CD14-positive monocyte (primary cell): Measurements from ENCODE around the gene CLEC4G. TPM values are rescaled to one million over a fixed set of nuclear protein-coding genes. Genes with fewer than 3 reads are reported as not detected.

Source experiments
- DNase-seq, 3 donors: peaks; one replicate each; pipeline ENCODE4 v3.0.0-alpha.2; 2011 to 2022
- H2AFZ ChIP-seq: 2 replicates; pipeline ENCODE4 v1.6.0; 2012; ENCODE audit warnings: mild to moderate bottlenecking, low read depth, low read length, inconsistent platforms; ENCODE audit not compliant: insufficient read depth, poor library complexity, severe bottlenecking
- H3K27ac ChIP-seq, 2 donors: 1 replicate in 1 of 2; 2 replicates in 1 of 2; pipeline ENCODE4 v1.5.1; 2012 to 2013; ENCODE audit warnings: low read length in 2 of 2, control low read depth in 1 of 2, inconsistent platforms in 1 of 2, low read depth in 1 of 2, mild to moderate bottlenecking in 1 of 2
- H3K27me3 ChIP-seq, 2 donors: one replicate each; pipeline versions ENCODE4 v1.6.0 to v1.6.1; 2011 to 2013; ENCODE audit warnings: low read length in 2 of 2; ENCODE audit not compliant: control insufficient read depth in 2 of 2, insufficient read depth in 2 of 2
- H3K36me3 ChIP-seq, 2 donors: replicated peaks in 1 of 2; 1 replicate in 1 of 2; 2 replicates in 1 of 2; pipeline versions ENCODE4 v1.5.1 to v1.6.1; 2012 to 2013; ENCODE audit warnings: low read length in 2 of 2, control low read depth in 1 of 2, inconsistent platforms in 1 of 2, mild to moderate bottlenecking in 1 of 2; ENCODE audit not compliant: insufficient read depth in 2 of 2, control insufficient read depth in 1 of 2
- H3K4me1 ChIP-seq, 2 donors: 1 replicate in 1 of 2; 2 replicates in 1 of 2; pipeline versions ENCODE4 v1.5.1 to v1.6.1; 2012 to 2013; ENCODE audit warnings: low read length in 2 of 2, control low read depth in 1 of 2, inconsistent platforms in 1 of 2, mild to moderate bottlenecking in 1 of 2, moderate library complexity in 1 of 2; ENCODE audit not compliant: insufficient read depth in 2 of 2, control insufficient read depth in 1 of 2
- H3K4me2 ChIP-seq: replicated peaks from 2 replicates; pipeline ENCODE3; 2012; ENCODE audit warnings: low read length, moderate library complexity, mild to moderate bottlenecking; ENCODE audit not compliant: poor library complexity, severe bottlenecking; ENCODE audit errors: extremely low read depth
- H3K4me3 ChIP-seq, 3 experiments: fragments of 200-600 bp in 1 of 3; sonication (generic) in 1 of 3; replicated peaks in 1 of 3; 1 replicate in 2 of 3; 2 replicates in 1 of 3; pipeline ENCODE4 v1.5.1; 2011 to 2013; ENCODE audit warnings: low read length in 3 of 3, mild to moderate bottlenecking in 3 of 3, control low read depth in 2 of 3, low read depth in 2 of 3, inconsistent platforms in 1 of 3, moderate library complexity in 1 of 3
- H3K79me2 ChIP-seq: 2 replicates; pipeline ENCODE4 v1.6.0; 2012; ENCODE audit warnings: mild to moderate bottlenecking, control low read depth, inconsistent platforms, low read length, moderate library complexity; ENCODE audit not compliant: insufficient read depth
- H3K9ac ChIP-seq: 2 replicates; pipeline ENCODE4 v1.6.0; 2017; ENCODE audit warnings: low read length, mild to moderate bottlenecking; ENCODE audit not compliant: insufficient read depth, poor library complexity, severe bottlenecking
- H3K9me3 ChIP-seq, 2 donors: replicated peaks in 1 of 2; 1 replicate in 1 of 2; 2 replicates in 1 of 2; pipeline versions ENCODE4 v1.5.1 to v1.6.1; 2012 to 2013; ENCODE audit warnings: low read length in 2 of 2, control low read depth in 1 of 2; ENCODE audit not compliant: control insufficient read depth in 1 of 2, insufficient read depth in 1 of 2
- H4K20me1 ChIP-seq: 2 replicates; pipeline ENCODE4 v1.6.0; 2012; ENCODE audit warnings: mild to moderate bottlenecking, low read length, control low read depth, moderate library complexity; ENCODE audit not compliant: insufficient read depth
- H3K27ac Mint-ChIP-seq, 7 donors: one replicate each; pipeline ENCODE4 v1.8.0; 2020; ENCODE audit warnings: mild to moderate bottlenecking in 7 of 7, mixed read lengths in 7 of 7, moderate library complexity in 6 of 7, inconsistent platforms in 2 of 7
- H3K27me3 Mint-ChIP-seq, 3 donors: one replicate each; pipeline ENCODE4 v1.8.0; 2021 to 2022; ENCODE audit warnings: low read depth in 3 of 3, mild to moderate bottlenecking in 3 of 3, mixed read lengths in 3 of 3, moderate library complexity in 3 of 3, inconsistent platforms in 1 of 3
- H3K36me3 Mint-ChIP-seq, 2 donors: one replicate each; pipeline ENCODE4 v1.8.0; 2020; ENCODE audit warnings: mixed read lengths in 2 of 2, inconsistent platforms in 1 of 2, mild to moderate bottlenecking in 1 of 2
- H3K4me1 Mint-ChIP-seq: one replicate; pipeline ENCODE4 v1.8.0; 2020; ENCODE audit warnings: mild to moderate bottlenecking, mixed read lengths
- H3K4me3 Mint-ChIP-seq, 2 donors: one replicate each; pipeline ENCODE4 v1.8.0; 2020; ENCODE audit warnings: mild to moderate bottlenecking in 2 of 2, mixed read lengths in 2 of 2, moderate library complexity in 1 of 2
- H3K9me3 Mint-ChIP-seq, 7 donors: one replicate each; pipeline ENCODE4 v1.8.0; 2020 to 2022; ENCODE audit warnings: mixed read lengths in 7 of 7, mild to moderate bottlenecking in 6 of 7, moderate library complexity in 6 of 7, inconsistent platforms in 2 of 7
- WGBS: methylation state at CpG from one replicate; pipeline ENCODE4 v1.1.5; 2013; ENCODE audit warnings: missing lambda C conversion rate; ENCODE audit not compliant: insufficient coverage; 5-methylcytosine and 5-hydroxymethylcytosine counted together
- intact Hi-C, 2 donors: fragments of 100-400 bp; cut with micrococcal nuclease; formaldehyde crosslinking; loops; one replicate each; pipeline versions ENCODE4 v1.15.0 to v1.15.1; 2023
- polyA plus RNA-seq, 3 donors: library from polyadenylated mRNA; depleted of rRNA in 1 of 3; unstranded in 2 of 3; stranded (reverse) in 1 of 3; fragments of 300-500 nt in 2 of 3; fragments of >200 nt in 1 of 3; fragmentation: Illumina TruSeq in 2 of 3; gene quantifications; 1 replicate in 2 of 3; 2 replicates in 1 of 3; pipeline ENCODE4 v1.2.3, GENCODE V29; 2012 to 2021
- TF ChIP-seq, protein P1 (sequence below): fragments of 200-600 bp; IDR thresholded peaks from one replicate; pipeline ENCODE4 v1.8.0; 2022; ENCODE audit warnings: antibody characterized with exemption, mild to moderate bottlenecking

Gene CLEC4G
- polyA plus RNA-seq, 3 donors = 4.7 to 7.9 (median 7.1) TPM

DNA sequence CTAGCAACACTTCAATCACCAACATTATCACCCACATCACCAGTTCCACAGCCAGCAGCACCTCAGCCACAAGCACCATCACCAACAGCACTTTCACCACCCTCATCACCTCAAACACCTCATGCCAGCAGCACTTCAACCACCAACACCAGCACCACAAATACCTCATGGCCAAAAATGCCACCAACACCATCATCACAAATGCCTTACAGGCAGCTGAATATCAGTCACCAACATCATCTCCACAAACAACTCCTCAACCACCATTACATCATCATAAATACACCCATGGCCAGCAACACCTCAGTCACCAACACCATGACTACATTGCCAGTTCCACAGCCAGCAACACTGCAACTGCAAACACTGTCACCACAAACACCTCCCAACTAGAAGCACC lies 40.4 kb downstream of the CLEC4G start:
- DNase-seq = no peak
- no peak overlapping the region for H2AFZ ChIP-seq
- Mint-ChIP-seq H3K27ac (no peak overlapping the region), H3K27me3 (peaks cover 0 to 4% (median 3%) of the 10 kb centered on the region in 3 donors), H3K9me3 (peaks cover 0 to 5% (median 0%) of the 10 kb centered on the region in 7 donors), H3K36me3 (peaks cover 0 to 3% of the 10 kb centered on the region in 2 donors), H3K4me3 (no peak overlapping the region), H3K4me1 (peaks cover 24% of the 10 kb centered on the region)
- no peaks in the 10 kb centered on the region for H3K27me3 ChIP-seq
- H3K9ac ChIP-seq = no peak overlapping the region
- no peak overlapping the region for H3K4me3 ChIP-seq
- no peaks in the 10 kb centered on the region for H3K9me3 ChIP-seq
- no peak overlapping the region for H3K27ac ChIP-seq
- no peaks in the 10 kb centered on the region for H3K79me2 ChIP-seq
- intact Hi-C loops = no loop called here
- H3K4me1 ChIP-seq = peaks cover 19 to 24% of the 10 kb centered on the region in 2 donors
- no peaks in the 10 kb centered on the region for H3K36me3 ChIP-seq
- no peak overlapping the region for H3K4me2 ChIP-seq
- no peaks in the 10 kb centered on the region for H4K20me1 ChIP-seq
- TF ChIP-seq, protein P1, sequence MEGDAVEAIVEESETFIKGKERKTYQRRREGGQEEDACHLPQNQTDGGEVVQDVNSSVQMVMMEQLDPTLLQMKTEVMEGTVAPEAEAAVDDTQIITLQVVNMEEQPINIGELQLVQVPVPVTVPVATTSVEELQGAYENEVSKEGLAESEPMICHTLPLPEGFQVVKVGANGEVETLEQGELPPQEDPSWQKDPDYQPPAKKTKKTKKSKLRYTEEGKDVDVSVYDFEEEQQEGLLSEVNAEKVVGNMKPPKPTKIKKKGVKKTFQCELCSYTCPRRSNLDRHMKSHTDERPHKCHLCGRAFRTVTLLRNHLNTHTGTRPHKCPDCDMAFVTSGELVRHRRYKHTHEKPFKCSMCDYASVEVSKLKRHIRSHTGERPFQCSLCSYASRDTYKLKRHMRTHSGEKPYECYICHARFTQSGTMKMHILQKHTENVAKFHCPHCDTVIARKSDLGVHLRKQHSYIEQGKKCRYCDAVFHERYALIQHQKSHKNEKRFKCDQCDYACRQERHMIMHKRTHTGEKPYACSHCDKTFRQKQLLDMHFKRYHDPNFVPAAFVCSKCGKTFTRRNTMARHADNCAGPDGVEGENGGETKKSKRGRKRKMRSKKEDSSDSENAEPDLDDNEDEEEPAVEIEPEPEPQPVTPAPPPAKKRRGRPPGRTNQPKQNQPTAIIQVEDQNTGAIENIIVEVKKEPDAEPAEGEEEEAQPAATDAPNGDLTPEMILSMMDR = no peak

DNA sequence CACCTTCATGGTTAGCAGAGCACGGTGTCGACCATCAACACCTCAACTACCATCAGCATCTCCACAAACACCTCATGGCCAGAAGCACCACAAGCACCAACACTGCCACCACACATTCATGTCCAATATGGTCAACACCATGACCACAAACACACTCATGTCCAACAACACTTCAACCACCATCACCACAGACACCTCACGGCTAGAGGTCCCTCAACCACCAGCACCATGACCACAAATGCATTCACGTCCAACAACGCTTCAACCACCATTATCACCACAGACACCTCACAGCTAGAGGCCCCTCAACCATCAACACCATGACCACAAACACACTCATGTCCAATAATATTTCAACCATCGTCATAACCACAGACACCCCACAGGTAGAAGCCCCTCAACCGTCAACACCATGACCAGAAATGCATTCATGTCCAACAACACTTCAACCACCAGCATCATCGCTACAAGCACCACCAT lies 41.1 kb downstream of the CLEC4G start:
- H3K36me3 ChIP-seq = peaks cover 0 to under 1% of the 10 kb centered on the region in 2 donors
- Mint-ChIP-seq H3K27me3 (peaks cover 3 to 7% (median 3%) of the 10 kb centered on the region in 3 donors), H3K4me1 (peaks cover 29% of the 10 kb centered on the region), H3K9me3 (peaks cover 0 to 5% (median 0%) of the 10 kb centered on the region in 7 donors), H3K4me3 (no peak overlapping the region), H3K27ac (no peak overlapping the region), H3K36me3 (peaks cover 3 to 4% of the 10 kb centered on the region in 2 donors)
- no peaks in the 10 kb centered on the region for H4K20me1 ChIP-seq
- no peak overlapping the region for H3K27ac ChIP-seq
- TF ChIP-seq, protein P1 = no peak
- H3K4me3 ChIP-seq = no peak overlapping the region
- no peak overlapping the region for H3K9ac ChIP-seq
- H3K27me3 ChIP-seq = no peaks in the 10 kb centered on the region
- intact Hi-C loops = no loop called here
- H3K4me2 ChIP-seq = no peak overlapping the region
- 95% methylated on average over 8 of the region's 8 CpGs for WGBS
- no peaks in the 10 kb centered on the region for H3K9me3 ChIP-seq
- H3K4me1 ChIP-seq = peaks cover 19 to 24% of the 10 kb centered on the region in 2 donors
- no peak overlapping the region for H2AFZ ChIP-seq
- no peak for DNase-seq
- no peaks in the 10 kb centered on the region for H3K79me2 ChIP-seq
